Measurements from ENCODE around the gene EHD1.
A peak's percentile ranks its signal among the peaks of the same experiment; 100 is the strongest.

Gene EHD1

DNA sequence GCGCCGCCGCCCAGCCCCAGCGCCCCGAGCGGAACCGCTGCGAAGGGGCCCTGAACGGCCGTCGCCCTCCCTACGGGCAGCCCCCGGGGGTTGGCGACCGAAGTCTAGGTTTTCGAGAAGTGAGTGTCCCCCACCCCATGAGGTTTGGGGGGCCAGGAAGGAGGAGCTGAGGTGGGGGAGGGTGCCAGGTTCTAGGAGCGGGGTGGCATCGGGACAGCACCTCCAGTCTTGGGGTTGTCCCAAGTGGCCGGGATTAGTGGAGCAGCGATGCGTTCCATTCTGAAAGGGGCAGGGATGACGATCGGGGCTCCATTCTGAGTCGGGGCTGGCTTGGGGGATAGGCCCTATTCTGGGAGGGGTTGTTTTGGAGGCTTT, 46.5 kb upstream of the EHD1 start:
- Histone ChIP-seq H3K9ac (ENCODE audit: low read depth, low read length, poor library complexity, severe bottlenecking) (peak overlapping the region; percentile 69), H3K4me1 (ENCODE audit: insufficient read depth, low read length, poor library complexity, severe bottlenecking) (peaks cover 14% of the 10 kb centered on the region), H3K27me3 (ENCODE audit: insufficient read depth, low read length, poor library complexity, severe bottlenecking) (no peaks in the 10 kb centered on the region)

DNA sequence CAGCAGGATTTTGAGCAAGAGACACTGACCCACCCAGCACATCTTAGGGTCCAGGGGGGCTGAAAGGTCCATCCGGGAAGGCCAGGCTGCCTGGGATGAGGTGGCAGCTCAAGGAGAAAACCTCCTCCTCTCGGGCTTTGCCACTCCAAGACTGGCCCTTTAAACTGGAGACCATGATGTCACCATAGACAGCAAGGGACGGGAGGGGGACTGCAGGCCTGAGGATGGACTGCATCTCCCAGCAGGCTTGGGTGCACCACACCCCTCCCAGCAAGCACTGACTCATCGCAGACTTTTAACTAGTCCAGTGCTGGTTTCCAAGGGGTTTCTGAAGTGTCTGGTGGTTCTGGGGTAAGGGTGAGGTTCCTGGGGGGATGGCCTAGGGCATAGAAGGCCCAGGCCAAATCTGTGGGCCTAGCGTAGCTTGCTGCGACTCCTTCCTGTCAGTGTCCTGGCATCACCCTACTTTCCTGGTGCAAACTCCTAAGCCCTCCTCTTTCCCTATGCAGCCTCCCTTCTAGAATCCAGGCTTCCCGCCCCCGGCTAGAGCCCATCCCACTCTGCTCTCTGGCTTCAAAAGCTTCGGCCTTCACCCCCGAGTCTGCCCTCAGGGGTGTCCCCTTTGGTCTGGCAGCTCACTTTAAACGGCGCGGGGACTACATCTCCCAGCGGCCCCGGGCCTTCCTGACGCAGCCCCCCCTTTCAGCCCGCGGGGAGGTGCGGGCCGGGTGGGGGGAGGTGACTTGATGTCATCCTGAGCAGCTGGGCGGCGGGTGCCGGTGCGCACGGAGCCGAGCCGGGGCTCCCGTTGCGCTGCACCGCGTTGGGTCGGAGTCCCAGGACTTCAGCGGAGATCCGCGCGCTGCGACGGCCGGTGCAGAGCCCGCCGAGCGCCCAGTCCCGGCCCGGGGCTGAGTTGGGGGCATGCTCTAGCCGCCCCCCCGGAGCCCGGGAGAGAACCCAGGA, 45.8 kb upstream of the EHD1 start, which contains the start of gene PPP2R5B:
PPP2R5B (plus strand) TSS at position 746 of the 966 bp plus-strand sequence. CDS start 1,046 bp downstream, outside the sequence.
- H3K4me1 ChIP-seq (ENCODE audit: insufficient read depth, low read length, poor library complexity, severe bottlenecking) = peaks cover 14% of the 10 kb centered on the region

More for the DNA sequence above, 46.5 kb upstream of the EHD1 start:
- Histone ChIP-seq H3K4me3 (ENCODE audit: low read length, poor library complexity, severe bottlenecking) (peak overlapping the region; percentile 78), H4K20me1 (ENCODE audit: insufficient read depth, low read length, poor library complexity, severe bottlenecking) (no peaks in the 10 kb centered on the region), H3K9me3 (ENCODE audit: insufficient read depth, low read depth, low read length) (no peaks in the 10 kb centered on the region), H2AFZ (ENCODE audit: low read length) (peak overlapping the region; percentile 88; the same call in 1 of the 2 replicates), H3K79me2 (ENCODE audit: insufficient read depth, low read length) (no peaks in the 10 kb centered on the region), H3F3A (ENCODE audit: low read depth) (no peaks in the 10 kb centered on the region), H3K4me2 (ENCODE audit: low read depth, low read length, poor library complexity, severe bottlenecking) (peak overlapping the region; percentile 76), H3K36me3 (ENCODE audit: insufficient read depth, low read length) (no peaks in the 10 kb centered on the region), H3K9me2 (replicated peaks; ENCODE audit: low read depth, low read length) (no peaks in the 10 kb centered on the region)
- TF ChIP-seq, protein P1, sequence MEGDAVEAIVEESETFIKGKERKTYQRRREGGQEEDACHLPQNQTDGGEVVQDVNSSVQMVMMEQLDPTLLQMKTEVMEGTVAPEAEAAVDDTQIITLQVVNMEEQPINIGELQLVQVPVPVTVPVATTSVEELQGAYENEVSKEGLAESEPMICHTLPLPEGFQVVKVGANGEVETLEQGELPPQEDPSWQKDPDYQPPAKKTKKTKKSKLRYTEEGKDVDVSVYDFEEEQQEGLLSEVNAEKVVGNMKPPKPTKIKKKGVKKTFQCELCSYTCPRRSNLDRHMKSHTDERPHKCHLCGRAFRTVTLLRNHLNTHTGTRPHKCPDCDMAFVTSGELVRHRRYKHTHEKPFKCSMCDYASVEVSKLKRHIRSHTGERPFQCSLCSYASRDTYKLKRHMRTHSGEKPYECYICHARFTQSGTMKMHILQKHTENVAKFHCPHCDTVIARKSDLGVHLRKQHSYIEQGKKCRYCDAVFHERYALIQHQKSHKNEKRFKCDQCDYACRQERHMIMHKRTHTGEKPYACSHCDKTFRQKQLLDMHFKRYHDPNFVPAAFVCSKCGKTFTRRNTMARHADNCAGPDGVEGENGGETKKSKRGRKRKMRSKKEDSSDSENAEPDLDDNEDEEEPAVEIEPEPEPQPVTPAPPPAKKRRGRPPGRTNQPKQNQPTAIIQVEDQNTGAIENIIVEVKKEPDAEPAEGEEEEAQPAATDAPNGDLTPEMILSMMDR (conservative IDR thresholded peaks at IDR 0.05; ENCODE audit: low read length) = no peak
- no peak for TF ChIP-seq EZH2phosphoT487 (IDR thresholded peaks at IDR 0.05; ENCODE audit: borderline replicate concordance)

DNA sequence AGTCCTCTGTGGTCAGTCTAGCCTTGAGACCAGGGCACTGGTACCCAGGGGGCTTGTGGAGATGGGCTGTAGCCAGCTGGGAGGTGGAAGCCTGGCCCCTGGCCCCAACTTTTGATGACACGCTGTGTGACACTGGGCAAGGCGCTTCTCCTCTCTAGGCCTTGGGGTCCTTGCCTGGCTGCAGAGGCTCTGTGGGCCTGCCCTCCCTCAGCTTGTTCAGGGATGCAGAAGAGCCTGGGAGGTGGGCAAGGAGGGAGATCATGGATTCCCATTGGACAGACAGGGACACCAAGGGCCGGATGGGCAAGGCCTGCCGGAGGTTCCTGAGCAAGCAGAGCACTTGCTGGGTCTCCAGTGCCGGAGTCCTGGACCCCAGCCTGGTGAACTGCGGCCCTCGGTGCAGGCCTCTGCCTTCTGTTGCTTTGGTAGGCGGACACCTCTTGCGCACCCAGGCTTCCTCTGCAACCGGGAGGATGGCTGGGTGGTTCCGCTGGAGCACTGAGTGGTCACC, 44.8 kb upstream of the EHD1 start:
- no peaks in the 10 kb centered on the region for H3F3A ChIP-seq (ENCODE audit: low read depth)
- no peaks in the 10 kb centered on the region for H3K79me2 ChIP-seq (ENCODE audit: insufficient read depth, low read length)
- no peak overlapping the region for H3K4me3 ChIP-seq (ENCODE audit: low read length, poor library complexity, severe bottlenecking)
- peak overlapping the region; percentile 76 for H3K4me2 ChIP-seq (ENCODE audit: low read depth, low read length, poor library complexity, severe bottlenecking)
- no peaks in the 10 kb centered on the region for H3K36me3 ChIP-seq (ENCODE audit: insufficient read depth, low read length)
- H4K20me1 ChIP-seq (ENCODE audit: insufficient read depth, low read length, poor library complexity, severe bottlenecking) = no peaks in the 10 kb centered on the region
- no peaks in the 10 kb centered on the region for H3K9me2 ChIP-seq (replicated peaks; ENCODE audit: low read depth, low read length)
- peak overlapping the region; percentile 69 for H3K9ac ChIP-seq (ENCODE audit: low read depth, low read length, poor library complexity, severe bottlenecking)
- H3K4me1 ChIP-seq (ENCODE audit: insufficient read depth, low read length, poor library complexity, severe bottlenecking) = peaks cover 14% of the 10 kb centered on the region
- H3K27me3 ChIP-seq (ENCODE audit: insufficient read depth, low read length, poor library complexity, severe bottlenecking) = no peaks in the 10 kb centered on the region
- TF ChIP-seq EZH2phosphoT487 (IDR thresholded peaks at IDR 0.05; ENCODE audit: borderline replicate concordance) = no peak
- TF ChIP-seq, protein P1 (conservative IDR thresholded peaks at IDR 0.05; ENCODE audit: low read length) = no peak
- peak overlapping the region; percentile 88; the same call in 1 of the 2 replicates for H2AFZ ChIP-seq (ENCODE audit: low read length)
- H3K9me3 ChIP-seq (ENCODE audit: insufficient read depth, low read depth, low read length) = no peaks in the 10 kb centered on the region

More for the DNA sequence above, 45.8 kb upstream of the EHD1 start, which contains the start of gene PPP2R5B:
- Histone ChIP-seq H3K4me2 (ENCODE audit: low read depth, low read length, poor library complexity, severe bottlenecking) (peak within 1 kb of the TSS; percentile 76), H3K4me3 (ENCODE audit: low read length, poor library complexity, severe bottlenecking) (peak within 1 kb of the TSS; percentile 78), H3K9me3 (ENCODE audit: insufficient read depth, low read depth, low read length) (no peaks in the 10 kb centered on the region), H2AFZ (ENCODE audit: low read length) (peak within 1 kb of the TSS; percentile 88), H3K79me2 (ENCODE audit: insufficient read depth, low read length) (no peaks in the 10 kb centered on the region), H3F3A (ENCODE audit: low read depth) (no peaks in the 10 kb centered on the region), H3K27me3 (ENCODE audit: insufficient read depth, low read length, poor library complexity, severe bottlenecking) (no peaks in the 10 kb centered on the region), H4K20me1 (ENCODE audit: insufficient read depth, low read length, poor library complexity, severe bottlenecking) (no peaks in the 10 kb centered on the region), H3K36me3 (ENCODE audit: insufficient read depth, low read length) (no peaks in the 10 kb centered on the region), H3K9ac (ENCODE audit: low read depth, low read length, poor library complexity, severe bottlenecking) (peak within 1 kb of the TSS; percentile 69), H3K9me2 (replicated peaks; ENCODE audit: low read depth, low read length) (no peaks in the 10 kb centered on the region)
- TF ChIP-seq EZH2phosphoT487 (IDR thresholded peaks at IDR 0.05; ENCODE audit: borderline replicate concordance) = no peak
- TF ChIP-seq, protein P1 (conservative IDR thresholded peaks at IDR 0.05; ENCODE audit: low read length) = no peak
